ENCODE results near the gene ZNF316. TPM values are rescaled to one million over a fixed set of nuclear protein-coding genes. Genes with fewer than 3 reads are reported as not detected.

The ZNF316 gene
- polyA plus RNA-seq, 3 donors: 0.66 to 41.1 (median 1.2) TPM

GRCh38 chr7:6637544-6638229 is 569 bp downstream of the ZNF316 start:
- intact Hi-C loops (cut with micrococcal nuclease): loop anchor here in 1 of 2 donors (5.0 kb wide), 1 partner anchor 70 kb away; the partner anchor contains the start of gene ZNF12

More at GRCh38 chr7:6637544-6638229, 569 bp downstream of the ZNF316 start:
- peaks cover 49% of the 10 kb centered on the region for H3K79me2 ChIP-seq (ENCODE audit: insufficient read depth, low read length)
- peak overlapping the region; percentile 55 to 75 (median 60) for H3K4me3 ChIP-seq (replicated peaks in 1 of 3; ENCODE audit: low read depth in 2 of 3, low read length in 3 of 3)
- TF ChIP-seq CTCF (IDR thresholded peaks at IDR 0.05): peak; percentile 25
- H4K20me1 ChIP-seq (ENCODE audit: insufficient read depth, low read length): peaks cover 49% of the 10 kb centered on the region
- peaks cover 48 to 66% of the 10 kb centered on the region in 2 donors for H3K4me1 ChIP-seq (ENCODE audit: control insufficient read depth in 1 of 2, insufficient read depth in 2 of 2, low read length in 2 of 2)
- Mint-ChIP-seq H3K36me3 (peaks cover 40 to 42% of the 10 kb centered on the region in 2 donors), H3K4me1 (peaks cover 51% of the 10 kb centered on the region), H3K9me3 (peaks cover 14 to 23% (median 16%) of the 10 kb centered on the region in 7 donors), H3K4me3 (peak overlapping the region; percentile 84 to 94), H3K27me3 (ENCODE audit: low read depth in 3 of 3) (peaks cover 0 to 8% (median 3%) of the 10 kb centered on the region in 3 donors), H3K27ac (peak overlapping the region; percentile 20 to 89 (median 74))
- H2AFZ ChIP-seq (ENCODE audit: insufficient read depth, low read depth, low read length, poor library complexity, severe bottlenecking): peak overlapping the region; percentile 61
- H3K9me3 ChIP-seq (replicated peaks in 1 of 2; ENCODE audit: control insufficient read depth in 1 of 2, insufficient read depth in 1 of 2, low read length in 2 of 2): peaks cover 0 to 22% of the 10 kb centered on the region in 2 donors
- peak overlapping the region; percentile 85 for H3K4me2 ChIP-seq (replicated peaks; ENCODE audit: extremely low read depth, low read length, poor library complexity, severe bottlenecking)
- peak overlapping the region in 1 of 2 donors; percentile 33 for H3K27ac ChIP-seq (ENCODE audit: low read depth in 1 of 2, low read length in 2 of 2)
- peak overlapping the region; percentile 96 for H3K9ac ChIP-seq (ENCODE audit: insufficient read depth, low read length, poor library complexity, severe bottlenecking)
- peak; percentile 24 to 43 (median 29) for DNase-seq
- under 1% methylated on average over 59 of the region's 60 CpGs for WGBS (ENCODE audit: insufficient coverage)
- H3K36me3 ChIP-seq (replicated peaks in 1 of 2; ENCODE audit: control insufficient read depth in 1 of 2, insufficient read depth in 2 of 2, low read length in 2 of 2): peaks cover 22 to 37% of the 10 kb centered on the region in 2 donors
- H3K27me3 ChIP-seq (ENCODE audit: control insufficient read depth in 2 of 2, insufficient read depth in 2 of 2, low read length in 2 of 2): no peaks in the 10 kb centered on the region

Measured in CD14-positive monocyte (primary cell).